Measurements from ENCODE around the gene DNAJC7.
A peak's percentile ranks its signal among the peaks of the same experiment; 100 is the strongest.

GRCh38 chr17:42041619-42042018 is 24.4 kb upstream of the DNAJC7 start:
- 0 out of 2 replicates have a peak, but pooled peaks have one; percentile 53 for TF ChIP-seq REST (IDR thresholded peaks at IDR 0.05; ENCODE audit: low read depth, low read length)
- TF ChIP-seq CTCF (IDR thresholded peaks at IDR 0.05), result no peak
- TF ChIP-seq ELF1 (IDR thresholded peaks at IDR 0.05), result no peak
- TF ChIP-seq GABPA (IDR thresholded peaks at IDR 0.05; ENCODE audit: low read depth), result no peak
- no peak for TF ChIP-seq USF2 (IDR thresholded peaks at IDR 0.05; ENCODE audit: borderline replicate concordance, low read depth, low read length)
- no peak for TF ChIP-seq NRF1 (IDR thresholded peaks at IDR 0.05; ENCODE audit: low read depth, low read length)
- no peak for TF ChIP-seq POLR2AphosphoS5 (IDR thresholded peaks at IDR 0.05; ENCODE audit: low read depth, low read length)
- no peak for TF ChIP-seq TAF1 (IDR thresholded peaks at IDR 0.05; ENCODE audit: borderline replicate concordance, low read depth, low read length)
- no peak for TF ChIP-seq EZH2phosphoT487 (IDR thresholded peaks at IDR 0.05; ENCODE audit: borderline replicate concordance, low read depth)
